Ureter (tissue), 1 donor: Measurements from ENCODE around the gene CSTPP1. TPM values are rescaled to one million over a fixed set of nuclear protein-coding genes. Genes with fewer than 3 reads are reported as not detected.
"Not testable (repeated sequence)": the region's sequence is repeated elsewhere in the genome, so short reads cannot be mapped to it uniquely, and the experiment has no call there.

Source experiments
- DNase-seq: peaks from one replicate; pipeline ENCODE4 v3.0.0-alpha.2; 2020; ENCODE audit warnings: low spot score
- total RNA-seq: library from RNA; stranded (reverse); gene quantifications from one replicate; pipeline ENCODE4 v1.2.4, GENCODE V29; 2023
- donor health status: DM: yes; HTN: yes; CAD: no.

Gene CSTPP1
- total RNA-seq, 1 donor from 2014 or later, result 43.0 TPM

GRCh38 chr11:47044119-47044518 is 107.6 kb downstream of the CSTPP1 start:
- DNase-seq, result no peak

DNA sequence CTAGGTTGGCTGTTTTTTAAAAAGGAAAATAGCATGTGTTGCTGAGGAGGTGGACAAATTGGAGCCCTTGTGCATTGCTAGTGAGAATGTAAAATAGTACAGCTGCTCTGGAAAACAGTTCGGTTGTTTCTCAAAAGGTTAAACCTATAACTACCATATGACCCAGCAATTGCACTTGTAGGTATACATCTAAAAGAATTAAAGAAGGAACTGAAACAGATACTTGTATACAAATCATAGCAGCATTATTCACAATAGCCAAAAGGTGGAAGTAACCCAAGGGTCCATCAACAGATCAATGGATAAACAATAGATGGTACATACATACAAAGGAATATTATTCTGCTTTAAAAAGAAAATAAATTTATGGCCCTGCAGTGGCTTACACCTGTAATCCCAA is 111.4 kb downstream of the CSTPP1 start:
- no peak for DNase-seq

DNA sequence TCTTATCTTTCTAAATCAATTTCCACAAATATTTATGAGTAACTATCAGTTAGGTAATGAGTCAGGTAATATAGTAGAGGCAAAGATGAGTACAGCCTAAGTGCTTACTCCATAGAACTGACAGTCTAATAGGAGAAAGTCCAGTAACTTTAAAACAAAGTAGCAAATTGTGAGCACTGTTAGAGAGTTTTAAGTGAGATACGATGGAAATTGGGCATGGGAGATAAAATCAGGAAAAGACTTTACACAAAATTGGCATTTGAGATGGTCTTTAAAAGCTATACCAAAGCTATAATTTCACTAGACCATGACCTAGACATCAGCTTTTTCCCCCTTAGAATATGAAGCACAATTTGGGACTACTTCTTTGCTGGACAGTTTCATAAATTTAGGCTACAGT is 113.7 kb downstream of the CSTPP1 start:
- DNase-seq, result no peak

GRCh38 chr11:47051217-47051616 is 114.7 kb downstream of the CSTPP1 start:
- DNase-seq, result no peak

GRCh38 chr11:47052165-47052564 is 115.6 kb downstream of the CSTPP1 start:
- DNase-seq, result no peak

- DNase-seq, result no peak
These were observed 116.0 kb downstream of the CSTPP1 start for GRCh38 chr11:47052576-47052975.

- DNase-seq, result no peak
These were observed 119.0 kb downstream of the CSTPP1 start for GRCh38 chr11:47055534-47055933.

GRCh38 chr11:47056261-47056915 is 119.8 kb downstream of the CSTPP1 start:
- DNase-seq, result no peak

DNA sequence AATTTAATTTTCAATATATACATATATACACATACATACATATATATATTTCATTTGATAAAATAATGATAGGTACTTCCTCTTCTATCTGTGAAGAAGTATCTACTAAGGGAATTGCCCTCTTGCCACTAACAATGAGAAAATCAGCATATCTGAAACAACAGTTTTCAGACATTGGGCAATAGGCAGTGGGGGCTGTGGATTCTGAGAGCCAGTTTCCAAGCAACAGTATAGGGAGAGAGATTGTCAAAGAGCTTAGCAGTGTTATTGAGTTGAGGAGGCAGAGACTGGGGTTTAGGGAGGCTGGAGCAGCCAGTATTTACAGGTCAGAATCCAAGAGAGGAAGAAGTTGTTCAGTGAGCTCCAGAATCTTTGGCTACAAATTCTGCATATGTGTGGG is 120.8 kb downstream of the CSTPP1 start:
- DNase-seq, result no peak

DNA sequence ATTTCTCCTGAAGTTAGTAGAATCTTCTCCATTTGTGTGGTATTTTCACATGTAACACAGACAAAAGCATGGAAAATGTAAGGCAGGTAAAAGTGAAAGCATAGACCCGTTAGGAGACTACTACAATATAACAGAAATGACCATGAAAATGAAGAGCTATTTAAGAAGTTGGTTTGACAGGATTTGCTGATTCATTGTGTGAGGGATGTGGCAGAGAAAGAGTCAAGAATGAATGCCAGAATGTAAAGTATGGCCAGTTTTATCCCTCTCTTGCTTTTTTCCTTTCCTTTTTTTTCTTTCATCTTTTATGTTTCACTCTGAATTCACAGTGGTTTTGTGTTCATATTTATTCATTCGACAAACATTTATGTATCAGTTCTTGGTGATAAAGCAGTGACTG is 124.2 kb downstream of the CSTPP1 start:
- no peak for DNase-seq

GRCh38 chr11:47061429-47062178 is 125.0 kb downstream of the CSTPP1 start:
- DNase-seq, result no peak

GRCh38 chr11:47062736-47063135 is 126.2 kb downstream of the CSTPP1 start:
- no peak for DNase-seq

GRCh38 chr11:47067401-47067800 is 130.8 kb downstream of the CSTPP1 start:
- DNase-seq, result no peak

- no peak for DNase-seq
These were observed 134.2 kb downstream of the CSTPP1 start for GRCh38 chr11:47070769-47071168.

DNA sequence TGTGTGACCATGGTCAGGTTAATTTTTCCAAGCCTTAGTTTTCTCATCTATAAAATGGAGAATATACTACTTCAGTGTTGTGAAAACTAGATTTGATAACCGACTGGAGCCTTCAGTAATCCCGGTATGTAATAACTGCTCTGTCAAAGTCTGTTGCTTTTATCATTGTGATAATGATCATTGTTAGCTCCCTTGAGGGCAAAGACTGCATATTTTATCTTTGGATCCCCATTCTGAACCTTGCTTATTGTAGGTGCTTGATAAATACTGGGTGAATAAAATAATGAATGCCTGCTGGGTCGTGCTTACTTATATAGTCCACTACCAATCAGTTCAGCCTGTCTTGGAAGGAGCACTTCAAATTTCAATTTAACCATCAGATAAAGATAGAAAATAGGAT is 134.8 kb downstream of the CSTPP1 start:
- no peak for DNase-seq

GRCh38 chr11:47071791-47072261 is 135.3 kb downstream of the CSTPP1 start:
- DNase-seq, result no peak

DNA sequence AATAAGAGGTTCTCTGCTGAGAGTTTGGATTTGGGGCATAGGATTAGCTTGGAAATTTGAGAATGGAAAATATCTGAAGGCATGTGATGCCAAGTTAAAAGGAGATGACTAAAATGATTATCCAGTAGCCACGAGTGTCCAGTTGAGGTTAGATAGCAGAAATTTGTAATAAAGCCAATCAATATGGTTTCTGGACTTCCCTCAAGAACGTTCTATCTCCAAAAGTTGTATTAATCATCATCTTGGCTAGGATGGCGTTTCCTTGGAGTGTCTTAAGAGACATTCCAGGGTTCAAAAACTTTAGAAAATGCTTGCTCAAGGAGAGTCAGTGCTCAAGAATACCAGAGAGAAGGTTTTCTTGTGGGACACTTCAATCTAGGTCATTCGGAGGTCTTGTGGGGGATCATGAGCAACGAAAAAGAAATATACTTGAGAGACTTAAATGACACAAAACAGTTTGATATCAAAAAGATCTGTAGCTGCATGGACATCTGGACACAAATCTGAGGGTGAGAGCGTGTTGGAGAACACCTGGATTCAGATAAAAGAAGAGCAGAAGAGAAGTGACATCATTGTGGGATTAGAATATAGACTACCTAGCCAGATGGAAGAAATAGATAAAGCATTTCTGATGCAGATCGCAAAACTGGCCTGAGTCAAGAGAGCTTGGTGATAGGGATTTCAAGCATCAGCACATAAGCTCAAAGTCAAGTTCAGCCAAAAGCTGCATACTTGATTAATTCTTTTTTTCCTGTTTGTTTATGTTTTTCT is 142.4 kb downstream of the CSTPP1 start:
- DNase-seq, result no peak

DNA sequence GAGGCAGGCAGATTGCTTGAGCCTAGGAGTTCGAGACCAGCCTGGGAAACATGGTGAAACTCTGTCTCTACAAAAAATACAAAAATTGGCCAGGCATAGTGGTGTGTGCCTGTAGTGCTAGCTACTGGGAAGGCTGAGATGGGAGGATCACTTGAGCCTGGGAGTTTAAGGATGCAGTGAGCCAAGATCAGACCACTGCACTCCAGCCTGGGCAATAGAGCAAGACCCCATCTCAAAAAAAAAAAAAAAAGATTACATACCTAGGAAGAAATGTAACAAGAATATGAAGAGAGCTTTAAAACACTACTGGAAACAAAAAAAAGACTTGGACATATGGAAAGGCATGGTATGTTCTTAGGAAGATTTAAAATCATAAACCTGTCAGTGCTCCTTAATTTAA is 144.2 kb downstream of the CSTPP1 start:
- DNase-seq, result not testable (repeated sequence)

GRCh38 chr11:47083913-47084312 is 147.4 kb downstream of the CSTPP1 start:
- no peak for DNase-seq

DNA sequence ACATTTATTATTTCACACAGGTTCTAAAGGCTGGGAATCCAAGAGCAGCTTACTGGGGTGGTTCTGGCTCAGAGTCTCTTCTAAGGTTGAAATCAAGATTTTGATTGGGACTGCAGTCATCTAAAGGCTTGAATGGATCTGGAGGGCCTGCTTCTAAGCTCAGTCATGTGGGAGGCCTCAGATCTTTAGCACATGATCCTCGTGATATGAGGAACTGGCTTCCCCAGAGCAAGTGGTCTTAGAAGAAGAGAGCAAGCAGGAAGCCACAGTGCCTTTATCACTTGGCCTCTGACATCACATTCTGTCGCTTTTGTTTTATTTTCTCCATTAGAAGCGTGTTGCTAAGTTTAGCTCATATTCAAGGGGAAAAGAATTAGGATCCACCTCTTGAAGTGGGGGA is 151.2 kb downstream of the CSTPP1 start:
- DNase-seq, result no peak

DNA sequence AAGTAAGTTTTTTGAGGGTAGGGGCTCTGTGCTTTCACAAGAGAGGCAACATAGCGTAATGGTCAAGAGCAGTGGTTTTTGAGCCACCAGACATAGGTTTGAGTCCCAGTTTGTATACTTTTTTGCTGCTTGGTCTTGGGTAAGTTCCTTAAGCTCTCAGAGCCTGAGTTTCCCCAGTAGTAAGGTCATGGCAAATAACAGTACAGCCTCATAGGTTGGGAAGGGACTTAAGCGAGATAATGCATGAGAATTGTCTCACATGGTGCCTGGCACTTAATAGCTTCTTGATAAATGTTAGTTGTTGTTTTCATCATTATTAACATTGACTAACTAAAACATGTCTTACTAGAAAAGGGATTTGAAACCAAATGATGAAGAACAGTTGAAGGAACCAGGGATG is 157.0 kb downstream of the CSTPP1 start:
- no peak for DNase-seq

GRCh38 chr11:47096871-47097270 is 160.3 kb downstream of the CSTPP1 start:
- DNase-seq, result not testable (repeated sequence)

DNA sequence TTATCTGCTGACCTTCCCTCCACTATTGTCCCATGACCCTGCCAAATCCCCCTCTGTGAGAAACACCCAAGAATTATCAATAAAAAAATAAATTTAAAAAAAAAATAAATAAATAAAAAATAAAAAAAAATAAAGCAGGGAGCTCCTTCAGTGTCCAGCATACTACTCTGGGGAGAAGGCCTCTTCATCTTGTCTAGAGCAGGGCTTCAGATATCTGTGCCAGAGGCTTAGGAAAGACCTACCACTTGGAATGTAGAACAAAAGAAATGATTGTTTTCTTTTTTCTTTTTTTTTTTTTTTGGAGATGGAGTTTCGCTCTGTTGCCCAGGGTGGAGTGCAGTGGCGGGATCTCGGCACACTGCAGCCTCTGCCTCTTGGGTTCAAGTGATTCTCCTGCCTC is 161.7 kb downstream of the CSTPP1 start:
- DNase-seq, result not testable (repeated sequence)
